ENCODE results near the gene ULK4.
"Not testable (repeated sequence)": the region's sequence is repeated elsewhere in the genome, so short reads cannot be mapped to it uniquely, and the experiment has no call there.

ULK4 gene

DNA sequence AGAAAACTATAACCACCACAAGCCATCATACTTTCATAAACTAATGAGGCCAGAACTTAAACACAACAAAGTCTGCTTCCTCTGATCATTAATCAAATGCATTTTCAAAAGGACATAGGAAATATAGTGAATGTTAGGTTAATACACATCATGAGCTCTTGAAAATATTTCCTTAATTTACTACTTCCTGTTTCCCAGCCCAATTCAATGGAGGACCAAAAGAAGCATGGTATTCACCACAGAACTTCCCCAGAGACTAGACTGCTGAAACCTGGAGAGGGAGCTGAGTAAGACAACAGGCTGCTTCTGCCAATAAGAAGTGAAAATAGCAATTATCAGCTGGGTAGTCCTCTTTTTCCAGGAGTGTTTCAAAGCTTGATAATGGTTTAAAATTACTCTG, 250.3 kb downstream of the ULK4 start:
- H3K4ac ChIP-seq (ENCODE audit: low read depth, low read length) = no peak overlapping the region
- no peak overlapping the region for H3K9ac ChIP-seq (ENCODE audit: low read length)
- H4K8ac ChIP-seq (ENCODE audit: low read depth, low read length) = no peak overlapping the region
- H3K27ac ChIP-seq (ENCODE audit: low read depth, low read length) = no peak overlapping the region
- no peak overlapping the region for H3K4me3 ChIP-seq (ENCODE audit: low read length)
- no peak overlapping the region for H3K4me2 ChIP-seq (ENCODE audit: low read length)
- no peak overlapping the region for H2BK5ac ChIP-seq (ENCODE audit: low read length)
- H2AK5ac ChIP-seq (ENCODE audit: low read length) = no peak overlapping the region
- no peaks in the 10 kb centered on the region for H3K79me2 ChIP-seq (ENCODE audit: control insufficient read depth, insufficient read depth, low read length)
- H3K23ac ChIP-seq (ENCODE audit: low read length) = no peak overlapping the region
- H4K5ac ChIP-seq (ENCODE audit: low read length) = no peak overlapping the region
- H3K4me1 ChIP-seq (ENCODE audit: control insufficient read depth, low read depth, low read length) = no peaks in the 10 kb centered on the region
- H3K36me3 ChIP-seq (ENCODE audit: control insufficient read depth, insufficient read depth, low read length) = no peaks in the 10 kb centered on the region
- H3K27me3 ChIP-seq (ENCODE audit: insufficient read depth, low read length, poor library complexity) = no peaks in the 10 kb centered on the region
- no peaks in the 10 kb centered on the region for H3K79me1 ChIP-seq (ENCODE audit: low read length)
- H3K18ac ChIP-seq (ENCODE audit: low read length) = no peak overlapping the region
- H3K56ac ChIP-seq (ENCODE audit: low read length) = no peak overlapping the region
- peak; percentile 60 for DNase-seq
- H2BK120ac ChIP-seq (ENCODE audit: low read depth, low read length) = no peak overlapping the region
- no peak overlapping the region for H2BK15ac ChIP-seq (replicated peaks; ENCODE audit: low read depth)

DNA sequence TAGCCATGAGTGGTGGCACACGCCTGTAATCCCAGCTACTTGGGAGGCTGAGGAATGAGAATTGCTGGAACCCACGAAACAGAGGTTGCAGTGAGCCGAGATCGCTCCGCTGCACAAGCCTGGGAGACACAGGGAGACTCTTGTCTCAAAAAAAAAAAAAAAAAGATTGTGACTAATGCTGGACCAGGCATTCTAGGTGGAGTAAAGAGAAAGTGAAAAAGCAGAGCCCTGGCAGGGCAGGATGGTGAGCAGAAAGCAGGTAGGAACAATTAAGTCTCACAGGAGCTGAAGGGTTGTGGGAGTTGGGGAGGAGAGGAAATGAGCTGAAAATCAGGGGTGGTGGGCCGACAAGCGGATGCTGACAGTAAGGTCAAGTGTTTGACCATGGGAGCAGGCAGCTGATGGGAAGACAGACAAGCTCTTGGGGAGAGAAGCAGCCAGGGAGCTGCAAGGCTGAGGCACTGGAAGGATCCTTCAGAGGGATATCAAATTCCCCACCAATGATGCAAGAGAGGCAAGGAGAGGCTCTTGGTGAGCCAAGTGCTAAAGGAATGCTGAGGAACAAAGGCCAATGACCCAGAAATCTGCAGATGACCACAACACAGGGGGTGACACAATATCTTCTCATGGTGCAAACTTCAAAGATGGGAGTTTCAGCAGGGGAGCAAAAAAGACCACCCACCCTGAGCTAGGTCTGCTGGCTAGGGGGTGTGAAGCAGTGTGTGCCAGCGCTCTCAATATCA, 251.1 kb downstream of the ULK4 start:
- H2BK5ac ChIP-seq (ENCODE audit: low read length) = no peak overlapping the region
- no peak overlapping the region for H3K4me2 ChIP-seq (ENCODE audit: low read length)
- no peak overlapping the region for H2BK120ac ChIP-seq (ENCODE audit: low read depth, low read length)
- H3K4ac ChIP-seq (ENCODE audit: low read depth, low read length) = no peak overlapping the region
- no CpG with 5 or more reads among the region's 8 CpGs for WGBS (ENCODE audit: extremely low coverage, insufficient coverage, low lambda C conversion rate)
- H4K8ac ChIP-seq (ENCODE audit: low read depth, low read length) = no peak overlapping the region
- no peak overlapping the region for H3K9ac ChIP-seq (ENCODE audit: low read length)
- H3K4me1 ChIP-seq (ENCODE audit: control insufficient read depth, low read depth, low read length) = no peaks in the 10 kb centered on the region
- peak overlapping the region; percentile 33 for H3K27ac ChIP-seq (ENCODE audit: low read depth, low read length)
- H3K27me3 ChIP-seq (ENCODE audit: insufficient read depth, low read length, poor library complexity) = no peaks in the 10 kb centered on the region
- H3K79me2 ChIP-seq (ENCODE audit: control insufficient read depth, insufficient read depth, low read length) = no peaks in the 10 kb centered on the region
- H3K56ac ChIP-seq (ENCODE audit: low read length) = peak overlapping the region; percentile 40
- no peaks in the 10 kb centered on the region for H3K79me1 ChIP-seq (ENCODE audit: low read length)
- H4K5ac ChIP-seq (ENCODE audit: low read length) = no peak overlapping the region
- H2BK15ac ChIP-seq (replicated peaks; ENCODE audit: low read depth) = no peak overlapping the region
- H3K18ac ChIP-seq (ENCODE audit: low read length) = no peak overlapping the region
- no peaks in the 10 kb centered on the region for H3K36me3 ChIP-seq (ENCODE audit: control insufficient read depth, insufficient read depth, low read length)
- DNase-seq = peak; percentile 96
- no peak overlapping the region for H3K23ac ChIP-seq (ENCODE audit: low read length)
- H3K4me3 ChIP-seq (ENCODE audit: low read length) = no peak overlapping the region
- H2AK5ac ChIP-seq (ENCODE audit: low read length) = no peak overlapping the region

DNA sequence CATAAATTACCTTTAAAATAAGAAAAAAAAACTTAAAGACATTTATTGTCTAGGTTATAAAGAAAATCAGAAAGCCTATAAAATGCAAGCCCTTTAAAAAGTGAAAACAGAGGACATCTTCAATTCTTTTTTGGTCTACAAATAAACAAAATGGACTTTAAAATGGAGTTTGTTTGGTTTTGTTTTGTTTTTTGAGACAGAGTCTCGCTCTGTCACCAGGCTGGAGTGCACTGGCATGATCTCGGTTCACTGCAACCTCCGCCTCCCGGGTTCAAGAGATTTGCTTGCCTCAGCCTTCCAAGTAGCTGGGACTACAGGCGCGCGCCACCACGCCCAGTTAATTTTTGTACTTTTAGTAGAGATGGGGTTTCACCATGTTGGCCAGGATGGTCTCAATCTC, 252.7 kb downstream of the ULK4 start:
- not testable (repeated sequence) for H3K9ac ChIP-seq (ENCODE audit: low read length)
- no CpG with 5 or more reads among the region's 8 CpGs for WGBS (ENCODE audit: extremely low coverage, insufficient coverage, low lambda C conversion rate)

DNA sequence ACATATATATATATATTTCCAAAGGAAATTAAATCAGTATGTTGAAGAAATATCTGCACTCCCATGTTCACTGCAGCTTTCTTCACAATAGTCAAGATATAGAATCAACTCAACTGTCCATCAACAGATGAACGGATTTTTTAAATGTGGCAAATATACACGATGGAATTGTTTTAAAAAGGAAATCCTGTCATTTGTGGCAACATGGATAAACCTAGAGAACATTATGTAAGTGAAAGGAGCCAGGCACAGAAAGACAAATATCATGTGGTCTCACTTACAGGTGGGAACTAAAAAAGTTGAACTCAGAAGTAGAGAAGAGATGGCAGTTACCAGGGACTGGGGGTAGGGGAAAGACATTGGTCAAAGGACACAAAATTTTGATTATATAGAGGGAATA, 253.7 kb downstream of the ULK4 start:
- no peaks in the 10 kb centered on the region for H3K79me2 ChIP-seq (ENCODE audit: control insufficient read depth, insufficient read depth, low read length)
- DNase-seq = no peak
- H3K36me3 ChIP-seq (ENCODE audit: control insufficient read depth, insufficient read depth, low read length) = no peaks in the 10 kb centered on the region
- H2BK15ac ChIP-seq (replicated peaks; ENCODE audit: low read depth) = no peak overlapping the region
- no peak overlapping the region for H2AK5ac ChIP-seq (ENCODE audit: low read length)
- H3K9ac ChIP-seq (ENCODE audit: low read length) = no peak overlapping the region
- no CpG with 5 or more reads among the region's 2 CpGs for WGBS (ENCODE audit: extremely low coverage, insufficient coverage, low lambda C conversion rate)
- no peaks in the 10 kb centered on the region for H3K79me1 ChIP-seq (ENCODE audit: low read length)
- H3K23ac ChIP-seq (ENCODE audit: low read length) = no peak overlapping the region
- H4K8ac ChIP-seq (ENCODE audit: low read depth, low read length) = no peak overlapping the region
- H2BK120ac ChIP-seq (ENCODE audit: low read depth, low read length) = no peak overlapping the region
- H3K4me2 ChIP-seq (ENCODE audit: low read length) = no peak overlapping the region
- no peak overlapping the region for H3K4ac ChIP-seq (ENCODE audit: low read depth, low read length)
- no peaks in the 10 kb centered on the region for H3K27me3 ChIP-seq (ENCODE audit: insufficient read depth, low read length, poor library complexity)
- H3K56ac ChIP-seq (ENCODE audit: low read length) = no peak overlapping the region
- H3K4me3 ChIP-seq (ENCODE audit: low read length) = no peak overlapping the region
- no peak overlapping the region for H3K27ac ChIP-seq (ENCODE audit: low read depth, low read length)
- H3K18ac ChIP-seq (ENCODE audit: low read length) = no peak overlapping the region
- H4K5ac ChIP-seq (ENCODE audit: low read length) = no peak overlapping the region
- no peak overlapping the region for H2BK5ac ChIP-seq (ENCODE audit: low read length)
- H3K4me1 ChIP-seq (ENCODE audit: control insufficient read depth, low read depth, low read length) = no peaks in the 10 kb centered on the region

More for the DNA sequence above, 252.7 kb downstream of the ULK4 start:
- H3K27me3 ChIP-seq (ENCODE audit: insufficient read depth, low read length, poor library complexity); H3K79me2 ChIP-seq (ENCODE audit: control insufficient read depth, insufficient read depth, low read length); H3K79me1 ChIP-seq (ENCODE audit: low read length); H4K8ac ChIP-seq (ENCODE audit: low read depth, low read length); H3K27ac ChIP-seq (ENCODE audit: low read depth, low read length); H2BK120ac ChIP-seq (ENCODE audit: low read depth, low read length); DNase-seq; H3K4me3 ChIP-seq (ENCODE audit: low read length); H3K4me1 ChIP-seq (ENCODE audit: control insufficient read depth, low read depth, low read length); H2BK15ac ChIP-seq (replicated peaks; ENCODE audit: low read depth); H2BK5ac ChIP-seq (ENCODE audit: low read length); H3K4ac ChIP-seq (ENCODE audit: low read depth, low read length); H3K36me3 ChIP-seq (ENCODE audit: control insufficient read depth, insufficient read depth, low read length); H2AK5ac ChIP-seq (ENCODE audit: low read length); H3K23ac ChIP-seq (ENCODE audit: low read length); H3K56ac ChIP-seq (ENCODE audit: low read length); H4K5ac ChIP-seq (ENCODE audit: low read length); H3K18ac ChIP-seq (ENCODE audit: low read length); H3K4me2 ChIP-seq (ENCODE audit: low read length): not testable (repeated sequence)

DNA sequence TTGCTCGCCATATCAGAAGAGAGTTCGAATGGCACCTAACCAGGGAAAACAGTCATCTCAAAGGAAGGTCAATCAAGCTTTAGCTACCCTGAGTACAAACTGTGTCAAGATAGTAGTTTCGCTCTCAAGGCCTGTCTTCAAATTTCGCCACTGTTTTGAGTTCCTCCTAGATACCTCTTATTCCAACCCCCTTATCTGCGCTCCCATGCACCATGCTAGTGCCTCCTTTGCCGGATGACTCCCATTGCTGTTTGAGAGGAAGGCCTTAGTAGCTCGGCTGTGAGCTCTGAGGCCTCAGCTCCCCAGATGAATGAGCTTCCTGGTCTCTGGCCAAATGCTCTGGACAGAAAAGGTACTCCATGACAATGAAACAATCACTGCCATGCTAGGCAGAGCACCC, 256.0 kb downstream of the ULK4 start:
- no peak for DNase-seq
- Histone ChIP-seq H3K4ac (ENCODE audit: low read depth, low read length) (no peak overlapping the region), H2BK120ac (ENCODE audit: low read depth, low read length) (no peak overlapping the region), H3K79me2 (ENCODE audit: control insufficient read depth, insufficient read depth, low read length) (no peaks in the 10 kb centered on the region), H3K36me3 (ENCODE audit: control insufficient read depth, insufficient read depth, low read length) (no peaks in the 10 kb centered on the region), H4K5ac (ENCODE audit: low read length) (no peak overlapping the region), H2BK5ac (ENCODE audit: low read length) (no peak overlapping the region), H3K4me3 (ENCODE audit: low read length) (no peak overlapping the region), H3K9ac (ENCODE audit: low read length) (no peak overlapping the region), H3K4me1 (ENCODE audit: control insufficient read depth, low read depth, low read length) (no peaks in the 10 kb centered on the region), H3K4me2 (ENCODE audit: low read length) (no peak overlapping the region), H2BK15ac (replicated peaks; ENCODE audit: low read depth) (no peak overlapping the region), H3K23ac (ENCODE audit: low read length) (no peak overlapping the region), H3K79me1 (ENCODE audit: low read length) (no peaks in the 10 kb centered on the region), H4K8ac (ENCODE audit: low read depth, low read length) (no peak overlapping the region), H3K27me3 (ENCODE audit: insufficient read depth, low read length, poor library complexity) (no peaks in the 10 kb centered on the region), H3K18ac (ENCODE audit: low read length) (no peak overlapping the region), H3K27ac (ENCODE audit: low read depth, low read length) (no peak overlapping the region), H3K56ac (ENCODE audit: low read length) (no peak overlapping the region), H2AK5ac (ENCODE audit: low read length) (no peak overlapping the region)
- WGBS (ENCODE audit: extremely low coverage, insufficient coverage, low lambda C conversion rate) = no CpG with 5 or more reads among the region's 7 CpGs

DNA sequence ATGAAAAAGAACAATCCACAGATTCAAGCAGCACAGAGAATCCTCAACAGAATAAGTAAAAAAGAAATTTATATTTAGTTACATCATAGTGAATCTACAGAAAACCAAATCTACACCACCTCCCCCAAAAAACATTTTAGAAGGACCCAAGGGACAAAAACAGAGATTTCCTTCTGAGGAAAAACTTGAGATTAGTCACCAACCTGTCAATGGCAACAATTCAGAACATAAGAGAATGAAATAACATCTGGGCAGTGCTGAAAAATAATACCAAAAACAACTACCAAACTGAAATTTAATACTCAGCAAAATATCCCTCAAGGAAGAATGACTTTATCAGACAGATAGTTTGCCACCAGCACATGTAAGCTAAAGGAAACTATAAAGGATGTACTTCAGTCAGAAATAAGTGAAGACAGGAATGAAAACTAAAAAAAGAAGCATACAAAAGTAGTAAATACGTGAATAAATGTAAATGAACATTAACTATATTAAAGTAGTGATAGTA, 260.7 kb downstream of the ULK4 start:
- H3K4ac ChIP-seq (ENCODE audit: low read depth, low read length) = no peak overlapping the region
- no peak overlapping the region for H3K56ac ChIP-seq (ENCODE audit: low read length)
- H3K79me1 ChIP-seq (ENCODE audit: low read length) = no peaks in the 10 kb centered on the region
- H3K36me3 ChIP-seq (ENCODE audit: control insufficient read depth, insufficient read depth, low read length) = no peaks in the 10 kb centered on the region
- H3K4me2 ChIP-seq (ENCODE audit: low read length) = no peak overlapping the region
- H2BK120ac ChIP-seq (ENCODE audit: low read depth, low read length) = no peak overlapping the region
- no peak overlapping the region for H4K8ac ChIP-seq (ENCODE audit: low read depth, low read length)
- no peak overlapping the region for H3K18ac ChIP-seq (ENCODE audit: low read length)
- H3K4me3 ChIP-seq (ENCODE audit: low read length) = no peak overlapping the region
- H3K9ac ChIP-seq (ENCODE audit: low read length) = no peak overlapping the region
- no CpG with 5 or more reads among the region's 1 CpG for WGBS (ENCODE audit: extremely low coverage, insufficient coverage, low lambda C conversion rate)
- H3K27ac ChIP-seq (ENCODE audit: low read depth, low read length) = no peak overlapping the region
- no peaks in the 10 kb centered on the region for H3K4me1 ChIP-seq (ENCODE audit: control insufficient read depth, low read depth, low read length)
- H3K79me2 ChIP-seq (ENCODE audit: control insufficient read depth, insufficient read depth, low read length) = no peaks in the 10 kb centered on the region
- no peak for DNase-seq
- no peak overlapping the region for H3K23ac ChIP-seq (ENCODE audit: low read length)
- H3K27me3 ChIP-seq (ENCODE audit: insufficient read depth, low read length, poor library complexity) = no peaks in the 10 kb centered on the region
- H2BK15ac ChIP-seq (replicated peaks; ENCODE audit: low read depth) = no peak overlapping the region
- no peak overlapping the region for H4K5ac ChIP-seq (ENCODE audit: low read length)
- H2BK5ac ChIP-seq (ENCODE audit: low read length) = no peak overlapping the region
- H2AK5ac ChIP-seq (ENCODE audit: low read length) = no peak overlapping the region

Data from mesendoderm (in vitro differentiated cells).